Kidney epithelial cell (primary cell): ENCODE measurements around the gene TAGAP. TPM values are rescaled to one million over a fixed set of nuclear protein-coding genes. Genes with fewer than 3 reads are reported as not detected.
"Not testable (repeated sequence)": the region's sequence is repeated elsewhere in the genome, so short reads cannot be mapped to it uniquely, and the experiment has no call there.

ENCODE experiments used
- DNase-seq: peaks from one replicate; pipeline ENCODE4 v3.0.0-alpha.2; 2010; ENCODE audit warnings: low read depth
- H3K27me3 ChIP-seq: 2 replicates; pipeline ENCODE4 v1.6.0; 2011; ENCODE audit warnings: low read length; ENCODE audit not compliant: control insufficient read depth, insufficient read depth
- H3K36me3 ChIP-seq: 2 replicates; pipeline ENCODE4 v1.5.1; 2011; ENCODE audit warnings: low read length; ENCODE audit not compliant: control insufficient read depth, insufficient read depth
- H3K4me3 ChIP-seq: 2 replicates; pipeline ENCODE4 v1.5.1; 2011; ENCODE audit warnings: low read depth, mild to moderate bottlenecking, control low read depth, low read length
- total RNA-seq: library from RNA; depleted of rRNA; stranded (reverse); fragments of >200 nt; gene quantifications from 2 replicates; pipeline ENCODE4 v1.2.3, GENCODE V29; 2015
- TF ChIP-seq, protein P1 (sequence below): IDR thresholded peaks from 2 replicates; pipeline ENCODE4 v1.5.1; 2011; ENCODE audit warnings: mild to moderate bottlenecking, moderate library complexity, low read length, control low read depth, inconsistent platforms; ENCODE audit not compliant: insufficient read depth, poor library complexity, severe bottlenecking

The TAGAP gene
- total RNA-seq, 1 donor from 2014 or later: 0.96 TPM

DNA sequence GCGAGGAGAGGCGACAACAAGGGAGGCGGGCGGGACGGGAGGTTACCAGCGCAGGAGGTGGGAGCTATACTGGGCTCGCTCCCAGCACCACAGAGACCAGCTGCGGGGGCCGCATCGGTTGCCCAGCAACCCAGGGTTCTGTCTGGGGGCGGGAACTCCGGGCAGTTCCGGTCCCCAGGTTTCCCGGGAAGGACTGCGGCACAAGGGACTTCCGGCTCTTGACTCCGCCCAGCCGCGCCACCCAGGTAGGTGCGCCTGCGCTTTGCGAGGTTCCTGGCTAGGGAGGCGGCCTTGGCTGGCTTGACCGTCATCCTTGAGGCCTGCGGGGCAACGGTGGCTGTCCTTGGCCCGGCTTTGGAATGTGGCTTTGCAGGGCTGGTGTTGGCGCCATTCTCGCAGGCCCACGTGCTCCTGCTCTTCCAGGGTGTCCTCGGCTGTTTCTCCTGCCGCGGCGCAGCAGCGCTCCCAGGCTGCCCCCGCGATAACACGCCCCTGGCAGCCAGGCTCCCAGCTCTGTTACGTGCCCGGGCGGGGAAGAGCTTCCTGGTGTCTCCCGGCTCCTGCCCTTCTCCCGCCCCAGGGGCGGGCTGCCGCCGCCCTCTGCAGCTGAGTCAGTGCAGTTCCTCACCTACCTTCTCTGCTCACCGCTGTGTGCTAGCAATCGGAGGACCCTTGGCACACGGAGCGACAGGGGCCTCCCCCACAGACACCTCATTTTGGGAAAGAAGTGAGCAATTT is 45.0 kb downstream of the TAGAP start, which contains the start of gene RSPH3:
RSPH3 (minus strand) TSS at position 537 of the 738 bp plus-strand sequence. CDS start 652 bp downstream, outside the sequence.
- peak; percentile 80 for DNase-seq
- peak within 1 kb of the TSS; percentile 80 for H3K4me3 ChIP-seq
- TF ChIP-seq, protein P1, sequence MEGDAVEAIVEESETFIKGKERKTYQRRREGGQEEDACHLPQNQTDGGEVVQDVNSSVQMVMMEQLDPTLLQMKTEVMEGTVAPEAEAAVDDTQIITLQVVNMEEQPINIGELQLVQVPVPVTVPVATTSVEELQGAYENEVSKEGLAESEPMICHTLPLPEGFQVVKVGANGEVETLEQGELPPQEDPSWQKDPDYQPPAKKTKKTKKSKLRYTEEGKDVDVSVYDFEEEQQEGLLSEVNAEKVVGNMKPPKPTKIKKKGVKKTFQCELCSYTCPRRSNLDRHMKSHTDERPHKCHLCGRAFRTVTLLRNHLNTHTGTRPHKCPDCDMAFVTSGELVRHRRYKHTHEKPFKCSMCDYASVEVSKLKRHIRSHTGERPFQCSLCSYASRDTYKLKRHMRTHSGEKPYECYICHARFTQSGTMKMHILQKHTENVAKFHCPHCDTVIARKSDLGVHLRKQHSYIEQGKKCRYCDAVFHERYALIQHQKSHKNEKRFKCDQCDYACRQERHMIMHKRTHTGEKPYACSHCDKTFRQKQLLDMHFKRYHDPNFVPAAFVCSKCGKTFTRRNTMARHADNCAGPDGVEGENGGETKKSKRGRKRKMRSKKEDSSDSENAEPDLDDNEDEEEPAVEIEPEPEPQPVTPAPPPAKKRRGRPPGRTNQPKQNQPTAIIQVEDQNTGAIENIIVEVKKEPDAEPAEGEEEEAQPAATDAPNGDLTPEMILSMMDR: peak; percentile 32

DNA sequence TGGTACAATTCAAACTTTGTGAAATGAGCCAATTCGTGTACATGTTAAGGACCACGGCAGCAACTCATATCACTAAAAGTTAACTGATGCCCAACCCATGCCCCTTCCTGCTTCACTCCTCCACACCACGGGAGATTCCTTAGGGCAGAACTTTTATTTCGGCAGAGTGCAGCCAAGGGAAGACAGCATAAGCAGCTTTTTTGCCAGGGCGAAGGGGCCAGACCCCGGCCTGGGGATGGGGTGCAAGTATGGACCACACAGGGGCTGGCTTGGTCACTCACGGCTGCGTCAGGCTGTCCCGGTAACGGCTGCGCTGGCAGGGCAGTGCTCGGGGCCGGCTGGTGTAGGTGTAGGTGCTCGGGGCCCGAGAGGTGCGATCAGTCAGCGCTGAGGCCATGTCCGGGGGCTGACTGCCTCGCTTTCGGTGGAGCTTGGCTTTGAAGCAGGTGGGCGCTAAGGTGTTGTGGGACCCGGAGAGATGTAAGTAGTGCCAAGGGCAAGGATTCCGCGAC is 45.6 kb downstream of the TAGAP start:
- H3K36me3 ChIP-seq: no peaks in the 10 kb centered on the region
- DNase-seq: no peak
- TF ChIP-seq, protein P1: no peak
- H3K4me3 ChIP-seq: peak overlapping the region; percentile 80
- H3K27me3 ChIP-seq: no peaks in the 10 kb centered on the region

More for the DNA sequence above, 45.0 kb downstream of the TAGAP start, which contains the start of gene RSPH3:
- H3K27me3 ChIP-seq: no peaks in the 10 kb centered on the region
- no peaks in the 10 kb centered on the region for H3K36me3 ChIP-seq

DNA sequence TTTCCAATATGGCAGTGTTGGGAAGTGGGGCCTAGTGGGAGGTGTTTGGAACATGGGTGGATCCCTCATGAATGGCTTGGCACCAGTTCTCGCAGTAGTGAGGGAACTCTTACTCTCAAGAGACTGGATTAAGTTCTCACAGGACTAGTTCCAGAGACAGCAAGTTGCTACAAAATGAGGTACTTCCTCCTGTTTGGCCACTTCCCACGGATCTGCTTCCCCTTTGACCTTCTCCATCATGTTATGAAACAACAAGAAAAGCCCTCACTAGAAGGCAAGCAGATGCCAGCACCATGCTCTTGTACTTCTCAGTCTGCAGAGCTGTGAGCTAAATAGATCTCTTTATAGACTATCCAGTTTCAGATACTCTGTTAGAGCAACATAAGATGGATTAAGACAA is 47.9 kb downstream of the TAGAP start:
- Histone ChIP-seq H3K4me3 (no peak overlapping the region), H3K36me3 (no peaks in the 10 kb centered on the region), H3K27me3 (no peaks in the 10 kb centered on the region)
- TF ChIP-seq, protein P1: no peak
- DNase-seq: no peak

- TF ChIP-seq, protein P1: no peak
- H3K4me3 ChIP-seq: no peak overlapping the region
- DNase-seq: no peak
- no peaks in the 10 kb centered on the region for H3K36me3 ChIP-seq
- no peaks in the 10 kb centered on the region for H3K27me3 ChIP-seq
Measured at GRCh38 chr6:158993639-158994038, 51.2 kb downstream of the TAGAP start.

- H3K4me3 ChIP-seq: no peak overlapping the region
- no peaks in the 10 kb centered on the region for H3K27me3 ChIP-seq
- TF ChIP-seq, protein P1: no peak
- H3K36me3 ChIP-seq: no peaks in the 10 kb centered on the region
- DNase-seq: no peak
Measured at GRCh38 chr6:158991017-158991723, 53.6 kb downstream of the TAGAP start.

DNA sequence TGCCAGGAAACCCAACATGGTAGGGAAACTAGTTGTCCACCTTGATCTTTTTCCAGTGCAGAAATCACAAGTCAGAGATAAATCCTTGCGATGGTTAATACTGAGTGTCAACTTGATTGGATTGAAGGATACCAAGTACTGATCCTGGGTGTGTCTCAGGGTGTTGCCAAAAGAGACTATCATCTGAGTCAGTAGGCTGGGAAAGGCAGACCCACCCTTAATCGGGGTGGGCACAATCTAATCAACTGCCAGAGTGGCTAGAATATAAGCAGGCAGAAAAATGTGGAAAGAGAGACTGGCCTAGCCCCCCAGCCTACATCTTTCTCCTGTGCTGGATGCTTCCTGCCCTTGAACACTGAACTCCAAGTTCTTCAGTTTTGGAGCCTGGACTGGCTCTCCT is 55.1 kb downstream of the TAGAP start:
- not testable (repeated sequence) for H3K27me3 ChIP-seq, H3K4me3 ChIP-seq, DNase-seq, H3K36me3 ChIP-seq
